GM19372 (cell line): ENCODE results near the gene RHOB.

Experiments
- ATAC-seq: cut with Tn5 transposase; IDR thresholded peaks from one replicate; pipeline ENCODE4 v1.9.1; 2021; ENCODE audit warnings: mild to moderate bottlenecking, low read depth, moderate library complexity; ENCODE audit not compliant: unreplicated experiment

RHOB gene

DNA sequence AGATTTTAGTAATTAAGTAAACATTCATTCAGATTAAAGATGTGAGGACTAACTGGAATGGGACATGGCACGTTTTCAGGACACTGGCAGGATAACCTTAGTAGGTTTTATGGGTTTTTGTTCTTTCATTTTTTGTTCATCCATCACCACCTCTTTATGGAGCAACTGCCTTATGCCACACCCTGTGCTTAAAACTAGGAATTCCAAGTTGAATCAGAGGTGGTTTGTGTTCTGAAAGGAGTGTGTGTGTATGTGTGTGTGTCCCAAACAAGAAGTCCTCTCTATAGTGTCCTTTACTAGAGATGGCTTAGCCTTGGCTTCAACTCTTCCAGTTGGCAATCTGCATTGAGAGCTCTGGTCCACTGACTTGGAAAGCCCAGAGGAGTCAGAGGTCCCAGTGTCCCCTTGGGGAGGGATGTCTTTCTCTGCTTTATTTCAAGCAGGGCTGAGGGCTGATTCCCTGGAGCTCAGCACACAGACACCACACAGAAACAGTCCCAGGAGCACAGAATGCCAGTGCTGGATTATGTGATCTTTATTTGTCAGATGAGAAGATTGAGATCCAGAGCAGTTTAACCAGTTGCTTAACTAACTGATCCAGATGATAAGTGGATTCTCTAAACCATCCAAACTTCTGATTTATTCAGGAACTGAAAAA lies 25.2 kb downstream of the RHOB start:
- no peak for ATAC-seq

DNA sequence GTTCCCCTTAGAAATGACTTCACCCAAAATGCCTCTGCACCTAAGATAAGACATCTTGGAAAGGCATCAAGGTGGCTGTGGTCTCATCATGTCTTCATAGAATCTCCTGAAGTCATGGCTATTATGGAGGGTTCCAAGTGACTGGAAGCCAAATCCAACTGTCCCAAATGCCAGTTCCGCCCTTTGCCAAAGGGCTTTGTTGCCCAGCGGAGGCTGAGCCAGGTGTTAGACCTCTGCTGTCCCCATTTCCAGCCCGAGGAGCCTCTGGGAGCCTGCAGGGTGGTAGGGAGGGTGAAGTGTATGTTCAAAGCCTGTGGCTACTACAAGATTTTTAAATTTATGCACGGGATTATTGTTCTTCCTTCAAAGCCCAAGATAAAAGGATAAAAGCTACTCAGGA lies 25.7 kb downstream of the RHOB start:
- ATAC-seq = no peak

DNA sequence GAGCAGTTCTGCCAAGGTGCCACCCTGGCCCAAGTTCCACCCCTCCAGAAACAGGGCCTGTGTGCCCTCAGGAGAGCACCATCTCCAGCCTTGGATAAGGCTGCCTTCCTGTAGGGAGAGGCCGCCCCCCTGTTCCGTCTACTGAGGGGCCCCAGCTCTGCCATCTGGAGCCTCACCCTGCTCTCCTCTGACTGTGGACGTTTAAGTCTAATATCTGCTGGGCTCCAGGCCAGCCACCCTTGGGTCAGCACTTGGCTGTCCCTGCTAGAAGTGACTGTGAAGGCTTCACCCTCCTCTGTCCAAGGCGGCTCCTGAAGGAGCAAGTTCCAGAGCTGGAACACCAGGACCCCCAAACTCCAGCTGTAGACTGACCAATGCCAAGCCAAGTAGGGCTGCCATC lies 26.3 kb downstream of the RHOB start:
- no peak for ATAC-seq

- no peak for ATAC-seq
These were observed 28.1 kb downstream of the RHOB start for GRCh38 chr2:20474757-20475566.

- no peak for ATAC-seq
These were observed 28.7 kb downstream of the RHOB start for GRCh38 chr2:20475567-20475952.

- no peak for ATAC-seq
These were observed 29.6 kb downstream of the RHOB start for GRCh38 chr2:20476481-20476880.

DNA sequence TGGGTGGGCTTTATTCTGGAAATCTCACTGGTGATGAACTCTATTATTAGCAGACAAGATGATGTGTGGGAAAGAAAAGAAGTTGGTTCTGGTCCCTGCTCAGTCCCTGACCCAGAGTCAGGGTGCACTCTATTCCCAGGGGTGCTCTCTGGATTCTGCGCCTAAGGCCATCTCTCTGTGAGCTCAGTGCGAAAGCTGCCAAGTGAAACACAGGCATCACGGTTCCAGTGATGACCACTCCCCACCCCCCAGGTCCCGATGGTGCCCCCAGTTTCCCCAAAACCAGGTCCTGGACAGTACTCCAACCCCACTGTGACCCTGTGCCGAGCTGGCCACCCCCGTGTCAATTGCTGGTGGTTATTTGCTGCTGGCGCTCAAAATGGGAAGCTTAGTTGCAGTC lies 30.1 kb downstream of the RHOB start:
- no peak for ATAC-seq

DNA sequence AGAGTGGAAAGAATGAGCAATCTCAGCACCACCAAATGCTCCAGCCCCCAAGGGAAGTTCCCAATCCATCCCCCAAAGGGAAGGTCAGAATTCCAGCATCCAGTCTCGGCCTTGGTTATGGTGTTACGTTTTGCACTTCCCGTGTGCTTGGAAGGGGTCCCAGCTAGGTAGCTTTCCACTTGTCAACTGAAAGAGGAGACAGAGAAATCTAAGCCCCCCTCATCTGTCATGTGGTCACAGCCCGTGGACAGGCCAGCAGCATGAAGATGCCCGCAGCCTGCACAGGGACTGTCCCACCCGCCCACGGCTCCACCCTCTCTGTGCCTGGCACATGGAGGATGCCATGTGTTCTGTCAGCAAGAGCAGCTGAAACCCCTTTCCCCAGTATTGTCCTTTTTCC lies 32.1 kb downstream of the RHOB start:
- ATAC-seq = no peak

DNA sequence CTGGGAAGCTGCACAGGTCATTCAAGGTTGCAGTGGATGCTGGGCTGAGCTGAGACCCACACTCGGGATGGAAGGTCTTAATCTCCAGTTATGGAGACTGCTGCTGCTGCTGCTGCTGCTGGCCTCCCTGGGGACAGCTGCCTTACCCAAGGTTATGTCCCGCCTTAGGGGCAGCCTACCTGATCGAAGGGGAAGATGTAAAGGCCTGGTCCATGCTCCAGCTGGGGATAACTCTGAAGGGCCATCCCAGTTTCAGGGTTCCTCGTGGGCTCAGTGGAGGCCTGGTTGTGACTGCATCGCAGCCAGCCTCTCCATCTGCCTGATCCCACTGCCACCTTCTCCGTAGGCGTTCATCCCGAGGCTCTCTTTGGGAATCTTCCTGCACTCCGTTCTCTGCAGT lies 33.0 kb downstream of the RHOB start:
- ATAC-seq = no peak

DNA sequence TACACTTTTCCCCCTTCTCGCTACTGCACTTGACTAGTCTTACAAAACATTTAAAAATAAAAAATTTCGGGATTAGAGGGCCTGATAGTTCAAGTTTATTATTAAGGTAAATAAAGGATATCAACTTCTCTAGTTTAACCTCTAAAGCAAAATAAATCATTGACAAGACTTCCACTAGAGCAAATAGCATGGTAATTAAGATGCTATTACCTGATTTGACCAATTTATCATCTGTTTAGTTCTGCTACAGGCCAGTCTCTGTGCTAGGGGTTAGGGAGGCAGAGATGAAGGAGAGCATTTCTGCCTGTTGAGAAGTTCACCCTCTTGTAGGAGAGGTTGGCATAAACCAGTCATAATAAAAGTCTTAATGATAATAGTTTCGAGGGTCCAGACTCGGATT lies 34.0 kb downstream of the RHOB start:
- ATAC-seq = no peak

GRCh38 chr2:20481798-20482405 lies 35.0 kb downstream of the RHOB start:
- no peak for ATAC-seq

DNA sequence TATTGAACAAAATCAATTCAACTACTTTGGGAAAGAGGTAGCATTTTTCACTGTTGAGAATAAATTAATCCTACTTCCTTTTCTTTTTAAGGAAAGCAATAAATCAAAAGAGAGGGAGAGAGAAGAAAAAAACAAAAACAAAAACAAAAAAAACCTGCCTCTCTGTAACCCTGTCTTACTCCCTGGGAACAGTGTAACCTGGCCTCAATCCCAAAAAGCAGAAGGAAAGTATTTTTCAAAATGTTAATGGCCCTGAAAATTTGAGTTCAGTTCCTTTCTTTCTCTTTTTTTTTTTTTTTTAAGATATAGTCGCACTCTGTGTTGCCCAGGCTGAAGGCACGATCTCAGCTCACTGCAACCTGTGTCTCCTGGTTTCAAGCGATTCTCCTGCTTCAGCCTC lies 35.9 kb downstream of the RHOB start:
- ATAC-seq = no peak

DNA sequence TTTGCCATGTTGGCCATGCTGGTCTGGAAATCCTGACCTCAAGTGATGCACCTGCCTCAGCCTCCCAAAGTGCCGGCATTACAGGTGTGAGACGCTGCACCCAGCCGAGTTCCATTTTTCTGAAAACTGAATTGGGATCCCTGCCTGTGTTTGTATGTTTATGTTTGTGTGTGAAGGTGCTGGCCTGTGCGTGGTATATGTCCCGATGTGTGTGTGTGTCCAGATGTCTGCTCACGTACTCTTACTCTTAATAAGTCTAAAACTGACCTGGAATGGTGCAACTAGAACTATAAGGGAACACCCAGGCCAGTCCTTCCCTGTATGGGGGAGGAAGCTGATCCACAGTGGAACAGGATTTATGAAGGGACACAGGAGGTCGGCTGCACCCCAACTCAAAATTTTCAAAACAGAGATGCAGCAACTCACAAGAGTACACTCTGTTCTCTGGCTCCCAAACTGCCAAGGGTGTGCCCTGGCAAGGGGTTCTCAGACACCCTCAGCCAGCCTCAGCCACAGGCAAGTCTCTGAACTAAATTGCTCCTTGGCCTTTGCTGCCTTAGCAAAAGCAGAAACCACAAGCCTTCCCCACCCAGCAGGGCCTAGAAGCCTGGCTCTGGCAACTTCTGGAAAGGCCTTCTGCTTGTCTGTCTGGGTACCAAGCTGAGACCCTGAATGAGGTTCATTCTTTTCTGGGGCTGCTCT lies 36.5 kb downstream of the RHOB start:
- ATAC-seq = no peak

GRCh38 chr2:20484034-20484617 lies 37.3 kb downstream of the RHOB start:
- no peak for ATAC-seq

DNA sequence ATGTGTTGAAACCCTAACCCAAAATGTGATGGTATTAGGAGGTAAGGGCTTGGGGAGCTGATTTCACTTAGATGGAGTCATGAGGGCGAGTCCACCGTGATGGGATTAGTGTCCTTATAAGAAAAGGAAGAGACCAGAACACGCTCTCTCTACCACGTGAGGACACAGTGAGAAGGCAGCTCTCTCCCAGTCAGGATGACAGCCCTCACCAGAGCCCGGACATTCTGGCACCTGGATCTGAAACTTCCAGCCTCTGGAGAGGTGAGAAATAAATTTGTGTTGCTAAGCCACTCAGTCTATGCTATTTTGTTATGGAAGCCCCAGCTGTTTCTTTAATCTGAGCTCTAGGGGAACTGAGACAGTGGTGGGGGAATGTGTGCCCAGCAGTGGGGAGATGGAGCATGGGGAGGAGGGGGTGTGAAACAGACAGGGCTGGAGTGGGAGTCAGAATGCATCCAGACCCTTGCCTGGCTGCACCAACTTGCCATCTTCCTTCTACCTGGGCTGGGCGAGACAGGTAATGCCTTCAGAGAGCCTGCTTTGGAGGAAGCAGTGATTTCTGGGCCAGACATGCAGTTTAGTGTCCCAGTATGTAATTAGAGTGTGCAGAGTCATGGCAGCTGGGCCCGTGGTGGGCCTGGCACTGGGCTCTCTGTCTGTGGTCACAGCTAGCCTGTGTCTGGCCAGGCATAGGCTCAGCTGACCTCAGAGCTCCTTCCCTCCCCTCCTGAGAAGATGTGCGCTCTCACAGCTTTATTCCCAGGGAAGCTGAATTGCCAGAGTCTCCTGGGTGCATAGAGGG lies 38.1 kb downstream of the RHOB start:
- ATAC-seq = no peak

DNA sequence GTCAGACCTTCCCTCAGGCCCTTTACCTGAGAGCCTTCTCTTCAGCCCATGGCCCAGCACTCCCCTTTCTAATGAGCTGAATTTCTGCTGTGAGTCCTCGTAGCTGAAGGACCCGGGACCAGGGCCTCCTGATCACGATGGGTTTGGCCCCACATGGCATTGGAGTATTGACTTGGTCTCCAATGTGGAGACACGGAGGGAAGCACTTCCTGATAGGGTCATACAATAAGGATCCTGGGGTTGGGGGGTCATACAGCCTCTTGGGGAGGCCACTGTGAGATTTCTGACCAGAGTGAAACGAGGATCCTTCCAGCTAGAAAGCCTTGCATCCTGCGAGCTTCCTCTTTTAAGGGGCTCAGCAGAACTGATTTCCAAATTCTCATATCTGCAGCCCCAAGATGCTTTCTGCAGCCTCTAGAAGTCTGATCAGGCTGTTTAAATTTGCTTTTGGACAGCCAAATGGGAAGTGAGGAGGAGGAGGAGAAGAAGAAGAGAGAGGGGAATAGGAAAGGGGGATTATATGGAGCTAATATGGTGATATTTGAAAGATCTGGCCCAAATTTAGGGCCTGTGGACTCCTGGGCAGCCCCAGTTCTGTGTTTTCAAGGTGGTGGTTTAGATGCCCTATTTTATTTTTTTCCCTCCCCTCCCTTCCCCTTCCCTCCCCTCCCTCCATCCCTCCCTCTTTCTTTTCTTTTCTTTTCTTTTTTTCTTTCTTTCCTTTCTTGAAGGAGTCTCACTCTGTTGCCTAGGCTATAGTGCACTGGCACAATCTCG lies 38.9 kb downstream of the RHOB start:
- no peak for ATAC-seq

DNA sequence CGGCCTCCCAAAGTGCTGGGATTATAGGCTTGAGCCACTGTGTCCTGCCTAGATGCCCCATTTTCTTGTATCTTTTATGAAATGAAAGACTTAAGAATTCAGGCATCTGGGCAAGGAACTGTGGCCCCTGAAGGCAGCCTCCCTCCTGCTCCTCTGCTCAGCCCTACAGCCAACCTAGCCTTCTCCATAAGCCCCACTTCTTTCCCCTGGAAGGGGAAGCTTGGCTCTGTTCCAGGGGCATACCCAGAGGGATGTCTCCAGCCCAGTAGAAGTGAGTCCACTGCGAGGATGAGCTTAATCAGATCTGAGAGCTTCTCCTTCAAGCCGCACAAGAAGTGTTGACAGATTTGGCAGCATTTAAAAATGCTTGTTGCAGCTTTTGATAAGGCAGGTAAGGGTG lies 39.7 kb downstream of the RHOB start:
- no peak for ATAC-seq

DNA sequence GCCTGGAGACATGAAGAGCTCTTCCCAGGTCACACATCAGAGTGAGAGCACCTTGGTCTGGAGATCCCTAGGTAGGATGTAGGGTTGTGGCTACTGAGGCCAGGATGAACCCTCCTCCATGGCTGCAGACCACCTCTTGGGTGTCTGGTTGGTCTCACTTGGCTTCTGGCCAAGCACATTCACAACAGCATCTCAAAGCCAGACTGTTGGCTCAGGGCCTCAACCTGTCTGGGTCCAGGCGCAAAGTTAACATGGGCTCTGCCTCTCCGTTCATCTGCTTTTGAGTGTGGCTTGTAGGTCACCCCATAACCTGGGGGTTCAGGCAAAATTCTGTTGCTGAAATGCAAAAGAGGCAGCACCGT lies 40.1 kb downstream of the RHOB start:
- no peak for ATAC-seq

DNA sequence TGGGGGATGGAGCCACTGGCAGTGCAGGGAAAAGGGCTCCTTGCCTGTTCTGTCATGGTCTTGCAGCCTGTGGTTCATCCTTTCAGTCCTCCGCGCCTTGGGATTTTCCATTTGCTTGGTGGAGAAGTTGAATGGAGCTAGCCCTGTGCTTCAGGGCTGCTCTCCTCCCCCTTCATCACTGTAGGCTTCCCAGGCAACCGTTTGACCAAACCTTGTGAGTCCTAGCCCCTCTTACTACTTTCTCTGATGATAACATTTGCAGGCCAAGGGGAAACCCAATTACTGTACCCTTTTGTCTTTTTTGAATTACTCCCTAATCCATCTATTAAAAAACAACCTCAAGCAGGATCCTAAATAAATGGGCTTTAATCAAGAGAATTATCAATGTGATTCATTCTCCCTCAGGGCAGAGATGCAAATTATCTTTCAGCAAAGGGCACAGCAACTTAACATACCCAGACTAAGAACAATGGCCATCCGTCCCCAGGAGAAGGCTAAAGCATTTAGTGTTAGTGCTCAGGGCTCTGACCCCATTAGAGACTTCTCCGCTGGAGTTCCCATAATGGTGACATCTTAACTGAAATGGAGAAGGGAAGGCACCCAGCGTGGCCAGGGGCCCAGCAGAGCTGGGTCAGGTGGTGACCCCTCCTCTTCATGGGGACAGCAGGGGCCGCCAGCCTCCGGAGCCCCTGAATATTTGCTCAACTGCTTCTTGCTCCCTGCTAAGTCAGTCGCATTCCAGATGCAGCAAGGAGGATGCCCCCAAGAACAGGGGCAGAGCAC lies 40.7 kb downstream of the RHOB start:
- no peak for ATAC-seq
